ENCODE results near the gene CCL27.

DNA sequence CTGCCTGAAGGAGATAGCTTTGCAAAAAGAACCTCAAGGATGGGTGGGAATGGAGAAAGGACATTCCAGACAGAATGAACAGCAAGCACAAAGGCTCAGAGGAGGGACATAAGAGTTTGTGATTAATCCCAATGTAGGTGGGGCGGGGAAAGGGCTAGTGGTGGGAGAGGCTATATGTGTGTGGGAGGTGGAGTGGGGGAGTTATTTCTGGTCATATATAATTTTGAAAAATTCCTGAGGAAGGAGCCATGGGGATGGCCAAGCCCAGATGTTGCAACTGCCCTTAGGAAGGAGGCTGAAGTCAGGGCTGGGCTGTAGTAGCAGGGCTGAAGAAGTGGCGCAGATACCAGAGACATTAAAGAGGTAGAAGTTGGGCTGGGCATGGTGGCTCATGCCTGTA is 13.4 kb upstream of the CCL27 start:
- TF ChIP-seq, protein P1, sequence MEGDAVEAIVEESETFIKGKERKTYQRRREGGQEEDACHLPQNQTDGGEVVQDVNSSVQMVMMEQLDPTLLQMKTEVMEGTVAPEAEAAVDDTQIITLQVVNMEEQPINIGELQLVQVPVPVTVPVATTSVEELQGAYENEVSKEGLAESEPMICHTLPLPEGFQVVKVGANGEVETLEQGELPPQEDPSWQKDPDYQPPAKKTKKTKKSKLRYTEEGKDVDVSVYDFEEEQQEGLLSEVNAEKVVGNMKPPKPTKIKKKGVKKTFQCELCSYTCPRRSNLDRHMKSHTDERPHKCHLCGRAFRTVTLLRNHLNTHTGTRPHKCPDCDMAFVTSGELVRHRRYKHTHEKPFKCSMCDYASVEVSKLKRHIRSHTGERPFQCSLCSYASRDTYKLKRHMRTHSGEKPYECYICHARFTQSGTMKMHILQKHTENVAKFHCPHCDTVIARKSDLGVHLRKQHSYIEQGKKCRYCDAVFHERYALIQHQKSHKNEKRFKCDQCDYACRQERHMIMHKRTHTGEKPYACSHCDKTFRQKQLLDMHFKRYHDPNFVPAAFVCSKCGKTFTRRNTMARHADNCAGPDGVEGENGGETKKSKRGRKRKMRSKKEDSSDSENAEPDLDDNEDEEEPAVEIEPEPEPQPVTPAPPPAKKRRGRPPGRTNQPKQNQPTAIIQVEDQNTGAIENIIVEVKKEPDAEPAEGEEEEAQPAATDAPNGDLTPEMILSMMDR (IDR thresholded peaks at IDR 0.05), result no peak
- no peak for TF ChIP-seq POLR2A (IDR thresholded peaks at IDR 0.05)
